Measurements from ENCODE around the gene NPTN.
"Not testable (repeated sequence)": the region's sequence is repeated elsewhere in the genome, so short reads cannot be mapped to it uniquely, and the experiment has no call there.

NPTN gene

DNA sequence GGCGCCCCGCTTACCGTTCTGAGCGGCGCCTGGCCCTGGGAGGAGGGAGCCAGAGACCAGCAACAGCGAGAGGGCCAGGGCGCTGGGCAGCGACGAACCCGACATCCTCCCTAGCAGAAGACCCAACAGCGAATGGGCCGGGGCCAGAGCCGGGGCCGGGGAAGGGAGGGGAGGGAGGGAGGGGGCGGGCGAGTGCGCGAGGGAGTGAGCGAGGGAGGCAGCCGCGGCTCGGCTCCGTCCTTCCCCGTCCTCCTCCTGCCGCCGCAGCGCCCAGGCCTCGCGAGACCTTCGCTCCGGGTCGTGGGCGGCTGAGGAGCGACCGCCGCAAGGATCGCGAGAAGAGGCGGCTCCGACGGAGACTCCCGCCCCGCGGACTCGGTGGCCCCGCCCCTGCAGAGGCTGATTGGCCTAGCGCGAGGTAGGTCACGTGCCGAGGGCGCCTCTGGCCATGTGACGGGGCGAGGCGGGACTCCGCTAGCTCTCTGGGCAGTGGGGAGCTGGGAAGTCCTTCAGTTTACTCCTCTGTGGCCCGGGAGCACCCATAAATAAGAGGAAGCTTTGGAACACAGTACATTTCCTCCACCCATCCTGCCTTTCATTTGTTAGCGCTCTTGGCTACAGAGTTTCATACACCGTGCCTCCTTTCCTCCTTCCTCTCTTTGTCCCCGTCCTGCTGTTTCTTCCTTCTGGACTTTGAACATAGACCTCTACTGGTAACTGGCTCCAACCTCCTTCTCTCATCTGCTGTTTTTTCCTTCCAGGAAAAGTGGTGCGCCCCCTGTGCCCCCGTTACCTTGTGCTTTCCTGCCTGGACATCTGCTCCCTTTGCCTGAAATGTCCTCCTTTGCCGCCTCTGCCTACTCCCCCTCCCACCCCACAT is at the start of gene NPTN:
TSS of gene NPTN (minus strand) at position 279 of the 880 bp plus-strand sequence. CDS start at position 105, 174 bp downstream.
- peak; percentile 98 to 99 (median 99) for DNase-seq

DNA sequence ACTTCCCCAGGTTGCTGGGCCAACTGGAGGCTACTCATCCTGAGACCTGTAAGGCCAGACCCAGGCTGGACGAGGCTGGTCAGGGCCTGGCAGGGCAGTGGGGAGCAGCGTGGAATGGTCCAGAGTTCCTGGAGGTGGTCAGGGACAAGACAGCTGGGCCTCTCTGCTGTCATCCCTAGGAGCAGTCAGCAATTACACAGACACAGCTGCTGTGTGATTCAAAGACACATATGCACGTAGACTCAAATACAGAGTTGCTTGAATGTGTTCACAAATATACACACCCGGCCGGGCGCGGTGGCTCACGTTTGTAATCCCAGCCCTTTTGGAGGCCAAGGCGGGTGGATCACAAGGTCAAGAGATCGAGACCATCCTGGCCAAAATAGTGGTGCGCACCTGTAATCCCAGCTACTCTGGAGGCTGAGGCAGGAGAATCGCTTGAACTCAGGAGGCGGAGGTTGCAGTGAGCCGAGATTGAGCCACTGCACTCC is 49.5 kb upstream of the NPTN start:
- no peak for DNase-seq

DNA sequence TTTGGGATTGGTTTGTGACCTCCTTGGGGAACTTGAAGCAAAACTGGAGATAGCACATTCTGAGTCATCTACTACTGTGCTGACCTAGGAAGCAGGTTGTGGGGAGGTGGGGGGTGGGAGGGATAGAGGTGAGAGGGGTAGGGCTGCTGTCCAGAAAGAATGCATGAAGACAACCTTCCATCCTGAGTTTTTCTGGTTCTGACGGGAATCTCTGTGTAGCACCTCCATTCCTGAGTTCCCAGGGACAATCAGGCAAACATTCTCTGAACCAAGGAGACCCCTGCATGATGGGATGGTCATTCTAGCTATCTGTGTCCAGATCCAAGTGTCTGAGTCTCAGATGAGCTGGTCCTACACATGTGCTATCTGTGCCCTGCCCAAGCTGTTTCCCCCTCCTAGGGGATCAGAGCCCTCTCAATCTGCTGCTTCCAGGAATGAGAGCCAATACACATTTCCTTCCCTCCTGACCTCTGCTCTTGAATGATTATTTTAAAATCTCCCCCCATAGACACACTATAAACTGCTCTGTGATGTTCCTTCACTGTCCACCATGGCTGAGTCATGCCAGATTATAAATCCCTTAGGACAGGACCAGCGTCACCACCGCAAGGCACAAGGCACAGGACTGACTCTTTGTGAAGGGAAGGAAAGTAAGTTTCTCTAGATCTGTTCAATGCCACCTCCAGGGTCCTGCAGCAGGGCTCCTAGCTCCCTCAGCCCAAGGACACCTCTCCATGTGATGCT is 48.8 kb upstream of the NPTN start:
- no peak for DNase-seq

DNA sequence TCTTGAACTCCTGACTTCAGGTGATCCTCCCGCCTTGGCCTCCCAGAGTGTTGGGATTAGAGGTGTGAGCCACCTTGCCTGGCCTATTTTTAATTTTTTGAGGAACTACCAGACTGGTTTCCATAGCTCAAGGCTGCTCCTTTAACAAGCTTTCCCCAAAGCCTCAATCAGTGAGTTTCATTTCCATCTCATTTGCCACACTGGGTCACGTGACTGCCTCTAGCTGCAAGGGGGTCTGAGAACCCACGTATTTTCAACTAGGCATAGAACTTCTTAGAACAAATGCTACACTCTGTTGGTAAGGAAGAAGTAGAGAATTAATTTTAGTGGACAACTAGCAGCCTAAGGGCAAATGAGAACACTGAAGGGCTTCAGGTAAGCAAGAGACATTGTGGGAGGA is 47.9 kb upstream of the NPTN start:
- DNase-seq: no peak

DNA sequence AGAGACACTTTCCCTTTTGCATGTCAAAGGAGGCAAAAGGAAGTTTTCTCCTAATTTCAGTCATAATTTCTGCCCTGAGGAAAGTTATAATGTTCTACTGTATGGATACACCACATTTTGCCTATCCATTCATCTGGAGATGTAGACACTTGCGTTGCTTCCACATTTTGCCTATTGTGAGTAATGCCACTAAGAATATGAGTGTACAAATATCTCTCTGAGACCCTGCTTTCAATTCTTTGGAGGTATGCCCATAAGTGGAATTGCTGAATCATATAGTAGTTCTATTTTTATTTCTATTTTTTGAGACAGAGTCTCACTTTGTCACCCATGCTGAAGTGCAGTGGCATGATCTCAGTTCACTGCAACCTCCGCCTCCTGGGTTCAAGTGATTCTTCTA is 47.4 kb upstream of the NPTN start:
- DNase-seq: no peak

DNA sequence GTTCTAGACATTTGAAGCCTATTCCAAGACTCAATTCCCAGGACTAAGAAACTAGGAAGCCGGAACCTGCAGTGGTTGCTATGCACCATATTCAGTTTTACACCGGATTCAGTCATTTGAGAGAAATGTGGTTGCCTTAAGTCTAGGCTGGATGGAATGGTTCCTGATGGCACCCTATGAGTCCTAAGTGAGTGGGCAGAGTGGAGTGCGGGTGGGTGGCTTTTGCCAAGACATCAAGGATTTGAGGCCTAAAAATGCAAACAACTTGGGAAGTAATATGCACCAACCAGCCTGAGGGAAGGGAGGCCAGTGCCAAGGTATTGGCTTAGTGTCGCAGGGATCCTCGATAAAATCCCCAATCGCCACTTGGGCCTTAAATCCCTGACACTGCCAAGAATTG is 46.8 kb upstream of the NPTN start:
- DNase-seq: no peak

DNA sequence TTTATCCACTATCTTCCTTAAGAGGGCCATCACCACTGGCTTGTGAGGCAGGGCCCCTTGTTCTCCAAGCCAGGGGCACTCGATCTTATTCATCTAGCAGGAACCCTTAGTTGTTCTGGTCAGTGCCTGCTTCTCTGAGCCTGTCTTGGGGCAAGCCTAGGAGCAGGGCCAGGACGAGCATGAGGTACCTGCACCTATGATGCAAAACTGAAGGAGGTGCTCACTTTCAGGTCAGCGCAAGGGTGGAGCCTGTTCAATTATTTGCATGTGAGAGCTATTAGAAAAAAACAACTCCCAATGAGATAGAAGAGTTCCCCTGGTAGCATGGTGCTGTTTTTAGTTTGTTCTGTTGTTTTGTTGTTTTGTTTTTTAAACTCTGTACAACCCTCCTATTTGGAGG is 46.0 kb upstream of the NPTN start:
- no peak for DNase-seq

DNA sequence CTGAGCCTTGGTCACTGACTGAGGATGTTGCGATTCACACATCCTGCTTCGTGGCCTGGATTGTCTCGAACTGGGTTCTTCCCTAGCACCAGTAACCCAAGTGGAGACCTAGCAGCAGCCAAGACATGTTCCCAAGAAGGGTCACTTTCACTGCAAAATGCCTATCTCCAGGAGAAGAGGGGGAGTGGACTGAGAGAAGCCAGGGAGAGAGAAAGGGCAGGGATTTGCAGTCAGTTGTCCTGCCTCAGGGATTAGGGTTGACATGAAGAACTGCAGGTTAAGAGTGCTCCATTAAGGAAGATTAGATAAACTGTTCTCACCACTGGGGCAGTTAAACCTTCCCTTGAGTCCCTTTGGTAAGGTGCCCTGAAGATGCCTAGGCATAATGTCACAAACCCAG is 45.3 kb upstream of the NPTN start:
- no peak for DNase-seq

DNA sequence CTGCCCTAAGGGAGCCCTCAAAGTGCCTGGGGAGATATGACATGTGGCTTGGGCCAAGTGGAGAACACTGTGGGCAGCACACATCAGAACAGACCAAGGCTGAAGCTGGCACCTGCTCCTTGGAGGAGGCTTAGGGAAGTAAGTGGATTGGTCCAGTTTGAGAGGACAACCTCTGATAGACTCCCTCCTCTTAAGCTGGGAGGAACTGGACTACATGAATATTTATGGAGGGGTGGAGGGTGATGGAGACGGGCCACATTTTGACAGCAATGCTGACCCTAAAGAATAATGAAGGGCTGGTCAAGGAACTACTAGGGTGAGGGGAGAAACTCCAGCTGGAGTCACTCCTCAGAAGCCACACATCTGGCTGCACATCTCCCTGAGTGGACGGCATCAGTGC is 44.5 kb upstream of the NPTN start:
- no peak for DNase-seq

DNA sequence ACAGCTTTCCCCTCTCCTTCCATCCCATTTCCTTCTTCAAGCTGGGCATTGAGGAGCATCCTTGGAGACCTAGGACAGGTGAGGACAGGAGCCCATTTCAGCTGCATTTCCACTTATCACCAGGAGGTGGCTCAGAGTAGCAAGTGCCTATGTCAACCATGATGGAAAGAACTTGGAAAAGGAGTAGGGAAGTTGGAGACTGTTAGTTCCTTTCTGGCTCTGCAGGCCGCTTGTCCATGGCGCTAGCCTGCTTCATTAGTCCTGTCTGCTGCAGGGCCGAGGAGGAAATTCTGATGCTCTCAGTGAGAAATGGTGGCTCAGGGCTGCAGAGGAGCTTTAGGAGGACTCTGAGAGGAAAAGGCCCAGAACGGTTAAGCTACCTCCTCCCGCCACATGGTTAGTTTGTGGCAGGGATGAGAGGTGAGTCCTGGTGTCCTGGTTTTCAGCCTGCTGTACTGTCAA is 44.0 kb upstream of the NPTN start:
- DNase-seq: peak; percentile 54 to 82 (median 58)

DNA sequence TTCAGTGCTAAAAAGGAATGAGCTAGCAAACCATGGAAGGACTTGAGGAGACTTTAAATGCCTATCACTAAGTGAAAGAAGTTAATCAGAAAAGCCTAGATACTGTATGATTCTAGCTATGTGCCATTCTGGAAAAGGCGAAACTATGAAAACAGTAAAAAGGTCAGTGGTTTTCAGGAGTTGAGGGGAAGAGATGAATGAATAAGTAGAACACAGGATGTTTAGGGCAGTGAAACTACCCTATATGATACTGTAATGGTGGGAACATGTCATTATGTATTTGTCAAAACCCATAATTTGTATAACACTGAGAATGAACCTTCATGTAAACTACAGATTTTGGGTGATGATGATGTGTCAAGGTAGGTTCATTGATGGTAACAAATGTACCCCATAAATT is 41.4 kb upstream of the NPTN start:
- DNase-seq: no peak

DNA sequence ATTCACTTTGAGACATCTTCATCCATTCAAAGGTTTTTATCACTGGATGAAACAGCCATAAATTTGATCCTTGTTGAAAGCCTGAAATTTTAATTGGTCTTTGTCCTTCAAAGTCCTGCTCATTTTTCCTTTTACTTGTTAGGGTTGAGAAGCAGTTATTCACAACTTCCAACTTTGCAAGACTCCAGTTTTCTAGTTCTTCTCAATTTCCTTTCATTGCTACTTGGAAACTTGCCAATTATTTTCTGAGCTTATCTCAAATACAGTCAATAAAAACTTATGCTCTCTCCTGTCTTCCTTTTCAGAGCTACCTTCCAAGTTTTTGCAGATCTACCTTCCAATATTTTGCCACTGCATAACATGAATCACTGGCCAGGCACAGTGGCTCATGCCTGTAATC is 27.3 kb upstream of the NPTN start:
- DNase-seq: no peak

DNA sequence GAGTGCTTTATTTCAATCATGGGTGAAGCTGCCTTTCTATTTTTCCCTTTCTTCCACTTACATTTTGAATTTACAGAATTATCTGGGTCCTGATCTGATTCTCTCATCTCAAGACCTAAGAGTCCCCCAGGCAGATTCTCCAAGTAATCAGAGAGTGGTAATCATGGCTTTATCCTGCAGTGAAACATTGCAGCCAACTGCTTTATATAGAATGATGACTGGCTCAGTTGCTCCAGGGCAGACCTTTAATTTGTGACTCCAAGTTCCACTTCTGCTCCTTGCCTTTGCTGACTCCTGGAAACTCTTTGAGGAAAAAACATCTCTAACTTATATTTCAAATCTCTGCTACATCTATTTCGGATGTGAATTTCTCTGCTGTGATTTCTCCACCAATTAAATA is 25.5 kb upstream of the NPTN start:
- peak in 1 of 3 experiments; percentile 27 for DNase-seq

DNA sequence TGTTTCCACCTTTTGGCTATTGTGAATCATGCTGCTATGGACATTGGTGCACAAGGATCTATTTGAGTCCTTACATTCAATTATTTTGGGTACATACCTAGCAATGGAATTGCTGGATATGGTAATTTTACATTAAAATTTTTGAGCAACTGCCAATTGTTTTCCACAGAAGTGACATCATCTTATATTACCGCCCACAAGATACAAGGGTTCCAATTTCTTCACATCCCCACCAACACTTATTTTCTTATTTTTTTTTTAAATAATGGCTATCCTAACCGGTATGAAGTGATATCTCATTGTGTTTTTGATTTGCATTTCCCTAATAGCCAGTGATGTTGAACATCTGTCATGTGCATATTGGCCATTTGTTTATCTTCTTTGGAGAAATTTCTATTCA is 22.5 kb upstream of the NPTN start:
- DNase-seq: no peak

DNA sequence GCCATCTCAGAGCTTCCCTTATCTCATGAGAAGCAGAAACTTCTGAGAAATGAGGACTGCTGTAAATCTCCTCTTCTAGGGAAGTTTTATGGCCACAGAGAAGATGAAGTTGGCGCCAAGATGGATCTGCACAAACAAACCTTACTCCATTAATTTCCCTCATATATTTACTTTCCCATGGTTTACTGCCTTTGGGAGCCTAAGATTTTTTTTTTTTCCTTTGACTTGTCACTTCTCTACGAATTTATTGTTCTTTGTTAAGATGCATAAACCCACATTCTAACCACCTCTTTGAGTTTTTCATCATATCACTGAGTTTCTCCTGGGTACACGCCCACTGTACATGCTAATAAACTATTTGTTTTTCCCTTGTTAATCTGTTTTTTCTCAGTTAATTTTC is 21.5 kb upstream of the NPTN start:
- DNase-seq: no peak

DNA sequence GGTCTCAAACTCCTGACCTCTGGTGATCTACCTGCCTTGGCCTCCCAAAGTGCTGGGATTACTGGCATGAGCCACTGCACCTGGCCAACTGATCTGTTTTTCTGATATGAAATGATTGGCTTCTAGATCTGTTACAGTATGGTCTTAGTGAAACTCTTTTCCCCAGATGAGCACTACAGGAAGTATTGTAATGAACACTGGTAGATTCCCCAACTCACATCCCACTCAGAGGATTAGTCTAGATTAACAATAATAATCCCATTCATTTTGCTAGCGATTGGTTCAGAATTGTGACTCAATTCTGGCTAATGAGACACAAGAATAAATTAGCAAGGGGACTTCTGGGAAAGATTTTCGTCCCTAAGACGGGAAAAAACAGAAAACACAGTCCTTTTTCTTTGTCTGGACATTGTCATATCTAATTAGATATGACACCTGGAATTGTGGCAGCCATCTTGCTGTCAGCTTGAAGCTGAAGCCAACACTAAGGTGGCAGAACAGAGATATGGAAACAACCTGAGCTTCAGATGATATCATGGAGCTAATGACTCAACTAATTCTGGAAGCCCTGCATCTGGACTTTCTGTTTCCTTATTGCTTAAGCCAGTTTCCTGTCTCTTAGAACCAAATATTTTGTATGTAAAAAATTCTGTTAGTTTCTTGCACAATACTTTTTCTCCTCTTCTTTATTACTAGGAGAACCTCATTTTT is 17.4 kb upstream of the NPTN start:
- no peak for DNase-seq

DNA sequence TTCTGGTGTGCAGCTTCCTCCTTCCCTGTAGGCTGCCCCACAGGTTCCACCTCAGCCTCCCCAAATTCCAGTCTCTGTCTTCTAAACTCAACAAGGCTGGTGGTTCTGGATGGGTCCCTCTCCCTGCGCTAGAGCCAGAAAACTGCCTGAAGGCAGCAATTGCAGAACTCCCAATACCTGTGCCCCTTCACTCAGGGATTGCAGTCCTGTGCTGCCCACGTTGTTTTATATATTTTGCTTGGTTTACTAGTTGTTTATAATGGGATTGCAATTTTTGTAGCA is 14.8 kb upstream of the NPTN start:
- DNase-seq: no peak

DNA sequence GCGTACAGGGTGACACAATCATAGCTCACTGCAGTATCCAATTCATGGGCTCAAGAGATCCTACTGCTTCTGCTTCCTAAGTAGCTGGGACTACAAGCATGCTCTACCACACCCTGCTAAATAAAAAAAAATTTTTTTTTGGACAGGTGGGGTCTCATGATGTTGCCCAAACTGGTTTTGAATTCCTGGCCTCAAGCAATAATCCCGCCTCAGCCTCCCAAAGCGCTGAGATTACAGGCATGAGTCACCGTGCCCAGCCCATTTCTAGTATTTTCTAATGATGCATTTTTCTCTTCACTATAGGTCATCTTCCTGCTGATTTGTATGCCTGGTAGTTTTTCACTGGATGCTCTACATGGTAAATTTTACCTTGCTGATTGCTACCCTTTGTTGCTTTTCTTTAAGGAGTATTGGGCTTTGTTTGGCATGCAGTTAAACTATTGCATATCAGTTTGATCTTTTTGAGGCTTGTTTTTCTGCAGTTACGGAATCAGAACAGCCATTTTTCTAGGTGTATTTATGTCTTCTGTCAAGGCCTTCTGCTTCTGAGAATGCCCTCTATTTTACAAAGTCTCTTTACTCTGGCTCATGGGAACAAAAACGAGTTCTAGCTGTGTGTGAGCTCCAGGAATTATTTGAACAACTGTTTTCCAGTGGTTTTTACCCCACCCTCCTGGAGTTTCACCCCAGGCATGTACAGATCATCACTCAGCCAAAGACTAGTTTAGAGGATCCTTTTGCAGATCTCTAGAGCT is 14.2 kb upstream of the NPTN start:
- no peak for DNase-seq

DNA sequence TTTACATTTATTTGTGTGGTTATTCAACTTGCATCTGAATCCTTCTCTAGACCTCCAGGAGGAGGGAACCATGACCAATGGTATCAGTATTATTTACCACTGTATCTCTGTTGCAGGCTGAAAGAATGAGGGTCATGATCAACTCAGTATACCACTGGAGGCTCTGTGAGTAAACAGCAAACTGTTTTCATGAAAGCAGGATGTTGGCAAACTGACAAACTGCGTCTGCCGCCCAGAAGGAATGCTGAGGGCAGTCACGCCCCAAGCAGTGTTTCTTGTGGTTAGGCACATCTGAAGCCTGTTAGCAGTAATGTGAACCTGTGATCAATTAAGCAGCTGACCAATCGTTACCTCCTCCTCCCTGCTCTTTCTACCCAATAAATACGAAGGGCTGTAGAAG is 6.3 kb upstream of the NPTN start:
- not testable (repeated sequence) for DNase-seq

DNA sequence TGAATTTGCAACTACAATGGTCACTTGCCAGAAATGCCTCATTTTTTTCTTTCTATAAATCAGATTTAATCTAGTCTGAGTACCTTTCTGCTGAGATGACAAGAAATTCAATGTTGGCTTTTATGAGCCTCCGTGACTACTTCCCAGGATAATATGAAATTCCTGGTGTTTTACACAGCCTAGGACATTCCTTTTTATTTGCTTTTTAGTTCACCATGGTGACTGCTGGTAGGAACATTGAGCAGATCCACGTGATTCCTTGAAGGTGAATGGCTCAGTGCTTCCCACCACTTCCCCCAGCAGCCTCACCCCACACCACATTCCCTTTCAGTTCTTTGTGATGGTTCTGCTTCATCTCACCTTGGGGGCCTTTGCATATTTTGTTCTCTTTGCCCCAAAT is 4.3 kb upstream of the NPTN start:
- DNase-seq: no peak

DNA sequence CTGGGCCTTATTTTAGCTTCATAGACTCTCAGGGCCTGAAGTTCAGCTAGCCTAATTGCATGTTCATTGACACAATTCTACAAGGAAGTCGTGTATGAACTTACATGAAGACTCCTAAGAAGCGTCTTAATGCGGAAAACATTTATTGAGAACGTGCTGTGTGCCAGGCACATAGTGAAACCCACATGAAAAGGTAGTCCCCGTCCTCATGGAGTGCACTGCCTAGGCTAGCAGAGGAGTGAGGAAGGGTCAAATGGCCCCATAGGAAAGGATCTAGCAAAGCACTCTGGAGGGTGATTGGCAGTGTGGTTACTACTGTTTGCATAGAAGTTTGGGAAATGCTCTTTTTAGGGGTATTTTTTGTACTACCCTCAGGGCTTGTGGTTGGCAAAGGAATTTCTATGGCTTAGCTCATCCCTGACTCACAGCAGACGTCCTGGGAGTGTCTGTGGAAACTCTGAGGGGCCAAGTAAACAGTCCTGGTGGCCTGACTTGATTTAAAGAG is 854 bp upstream of the NPTN start:
- no peak for DNase-seq

DNA sequence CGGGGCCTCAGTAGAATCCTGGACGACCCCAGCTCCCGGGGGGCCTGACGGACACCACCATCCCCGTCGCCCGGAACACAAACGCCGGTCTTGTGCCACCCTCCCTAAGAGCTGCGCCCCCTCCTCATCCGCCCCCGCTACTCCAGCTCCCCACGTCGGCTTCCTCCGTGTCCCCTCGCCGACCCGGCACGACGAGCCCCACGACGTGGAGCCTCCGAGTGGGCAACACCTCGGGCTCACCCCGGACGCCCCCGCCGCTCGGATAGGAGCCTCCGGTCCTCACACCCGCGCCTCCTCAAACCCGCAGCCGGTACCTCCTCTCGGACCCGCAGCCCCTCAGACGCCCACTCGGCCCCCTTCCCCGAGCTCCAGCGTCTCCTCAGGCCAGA is 525 bp downstream of the NPTN start:
- no peak for DNase-seq
